ENCODE results near the gene VAV2.

DNA sequence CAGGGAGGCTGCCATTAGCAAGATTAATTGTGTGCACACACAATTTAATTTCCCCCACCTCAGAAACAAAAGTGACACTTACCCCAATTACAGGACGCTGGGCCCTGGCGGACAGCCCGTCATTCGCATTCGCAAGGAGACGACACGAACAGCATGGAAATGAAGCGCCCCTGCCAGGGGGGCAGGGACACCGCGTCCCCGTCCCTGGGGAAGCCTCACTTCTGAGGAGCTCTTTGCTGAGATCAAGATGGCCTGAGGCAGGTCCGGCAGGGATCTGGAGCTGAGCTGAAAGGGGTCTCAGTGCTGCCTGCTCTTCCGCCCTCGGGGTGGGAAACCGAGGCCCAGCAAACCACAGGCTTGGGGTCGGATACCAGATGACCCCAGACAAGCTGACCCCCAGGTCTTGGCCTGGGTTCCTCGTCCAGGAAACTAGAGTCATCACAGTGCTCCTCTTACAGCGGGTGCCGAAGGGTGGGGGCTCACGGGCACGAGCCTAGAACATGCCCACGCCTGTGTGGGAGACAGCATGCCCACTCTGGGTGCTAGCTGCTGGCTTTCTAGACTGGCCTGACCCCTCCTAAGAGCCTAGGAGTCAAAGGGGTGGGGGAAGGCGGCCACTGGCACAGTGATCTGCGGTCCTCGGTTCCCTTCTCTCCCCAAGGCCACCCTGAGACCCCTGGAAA lies 103.2 kb downstream of the VAV2 start:
- no peak for TF ChIP-seq CTCF (conservative IDR thresholded peaks at IDR 0.05; ENCODE audit: low read length)
- no peak for TF ChIP-seq EZH2phosphoT487 (IDR thresholded peaks at IDR 0.05; ENCODE audit: borderline replicate concordance, low read depth, low read length)
